HepG2 (cell line): Measurements from ENCODE around the gene ADCY10. TPM values are rescaled to one million over a fixed set of nuclear protein-coding genes. Genes with fewer than 3 reads are reported as not detected.

Experiments
- ATAC-seq: fragments of 200-7000 bp; cut with Tn5 transposase; 3 replicates; pipeline ENCODE4 v1.9.1; 2020; ENCODE audit warnings: mild to moderate bottlenecking, moderate library complexity
- BruUV-seq: library from RNA; stranded (reverse); fragments of 400-500 nt; replicated peaks from 2 replicates; lab custom pipeline; 2021; lab: Mats Ljungman, UMichigan
- CTCF ChIA-PET: fragments of 300-600 bp; formaldehyde crosslinking; extraction: SDS; loops from one replicate; lab custom pipeline; 2021; ENCODE audit warnings: low total read pairs, inconsistent platforms, low intra/inter-chr PET ratio; lab: Yijun Ruan, JAX
- POLR2A ChIA-PET: fragments of 350-600 bp; sonication (Branson Sonifier 250); formaldehyde crosslinking; loops from one replicate; lab custom pipeline; 2020; ENCODE audit warnings: antibody characterized with exemption, inconsistent platforms; lab: Yijun Ruan, JAX
- DNase-seq: peaks from one replicate; pipeline ENCODE4 v3.0.0-alpha.2; 2015; ENCODE audit warnings: low spot score
- FAIRE-seq: peaks from 3 replicates; lab custom pipeline; 2011; peaks lifted over from hg19 to GRCh38; lab: Jason Lieb, UNC
- H2AFZ ChIP-seq: one replicate; pipeline ENCODE4 v1.6.1; 2011; ENCODE audit warnings: low read length, inconsistent platforms
- H3K27ac ChIP-seq: fragments of 300-600 bp; 3 replicates; pipeline ENCODE4 v1.8.0; 2011; ENCODE audit warnings: mixed run types, mild to moderate bottlenecking, mixed read lengths, low read length, inconsistent platforms; ENCODE audit not compliant: insufficient read depth; ENCODE audit errors: extremely low read length
- H3K27me3 ChIP-seq, 2 experiments: fragments of 200-600 bp in 1 of 2; 2 replicates in 1 of 2; 3 replicates in 1 of 2; pipeline versions ENCODE4 v1.6.0 to v1.8.0; 2011; ENCODE audit warnings: low read length in 2 of 2, mild to moderate bottlenecking in 2 of 2, moderate library complexity in 2 of 2, inconsistent platforms in 1 of 2; ENCODE audit not compliant: insufficient read depth in 2 of 2, control insufficient read depth in 1 of 2
- H3K36me3 ChIP-seq, 2 experiments: fragments of 200-600 bp in 1 of 2; replicated peaks in 1 of 2; 2 replicates in 1 of 2; 3 replicates in 1 of 2; pipeline versions ENCODE4 v1.5.1 to v1.8.0; 2011; ENCODE audit warnings: low read length in 2 of 2, inconsistent platforms in 1 of 2; ENCODE audit not compliant: insufficient read depth in 2 of 2, control insufficient read depth in 1 of 2
- H3K4me1 ChIP-seq: 2 replicates; pipeline ENCODE4 v1.5.1; 2012; ENCODE audit warnings: low read length, inconsistent platforms; ENCODE audit not compliant: insufficient read depth
- H3K4me2 ChIP-seq: 2 replicates; pipeline ENCODE4 v1.6.0; 2011; ENCODE audit warnings: low read depth, low read length, inconsistent platforms
- H3K4me3 ChIP-seq, 3 experiments: fragments of 200-600 bp in 1 of 3; sonication (generic), shearing (Covaris generic) in 1 of 3; replicated peaks in 1 of 3; 2 replicates each; pipeline ENCODE4 v1.5.1; 2011 to 2016; ENCODE audit warnings: low read length in 3 of 3, inconsistent platforms in 2 of 3, low read depth in 2 of 3, mild to moderate bottlenecking in 2 of 3, control low read depth in 1 of 3, mixed read lengths in 1 of 3; ENCODE audit not compliant: insufficient read depth in 1 of 3
- H3K79me2 ChIP-seq: one replicate; pipeline ENCODE4 v1.6.1; 2011; ENCODE audit warnings: low read length, inconsistent platforms; ENCODE audit not compliant: insufficient read depth
- H3K9ac ChIP-seq: 2 replicates; pipeline ENCODE4 v1.6.0; 2011; ENCODE audit warnings: mild to moderate bottlenecking, low read depth, low read length, inconsistent platforms; ENCODE audit not compliant: insufficient read depth
- H3K9me3 ChIP-seq: 2 replicates; pipeline ENCODE4 v1.5.1; 2012; ENCODE audit warnings: mild to moderate bottlenecking, low read length
- H4K20me1 ChIP-seq: 2 replicates; pipeline ENCODE4 v1.6.0; 2011; ENCODE audit warnings: inconsistent platforms, mild to moderate bottlenecking, low read length, moderate library complexity; ENCODE audit not compliant: insufficient read depth
- ATF7-NPFF ChIP-seq: sonication (generic); formaldehyde crosslinking; IDR thresholded peaks from 2 replicates; pipeline ENCODE4 v1.8.1; 2023; ENCODE audit warnings: mild to moderate bottlenecking, low read depth, missing genetic modification reagents, moderate library complexity
- SPEN ChIP-seq: sonication (generic); formaldehyde crosslinking; IDR thresholded peaks from 2 replicates; pipeline ENCODE4 v1.5.1; 2020; ENCODE audit warnings: low read depth, mild to moderate bottlenecking, missing genetic modification reagents
- TP53 ChIP-seq: sonication (generic); formaldehyde crosslinking; conservative IDR thresholded peaks from 2 replicates; pipeline ENCODE4 v1.4.0; 2020; ENCODE audit warnings: missing genetic modification reagents
- ZC3H13 ChIP-seq: sonication (generic); formaldehyde crosslinking; IDR thresholded peaks from 2 replicates; pipeline ENCODE4 v1.8.1; 2023; ENCODE audit warnings: mild to moderate bottlenecking, missing genetic modification reagents, moderate library complexity
- ZFYVE20 ChIP-seq: sonication (generic); formaldehyde crosslinking; IDR thresholded peaks from 2 replicates; pipeline ENCODE4 v1.8.0; 2023; ENCODE audit warnings: low read depth, mild to moderate bottlenecking, moderate library complexity, missing genetic modification reagents, borderline replicate concordance
- ZNF136 ChIP-seq: sonication (generic); formaldehyde crosslinking; IDR thresholded peaks from 2 replicates; pipeline ENCODE4 v1.8.1; 2022; ENCODE audit warnings: low read depth, mild to moderate bottlenecking, moderate library complexity, missing genetic modification reagents
- ZNF230 ChIP-seq: sonication (generic); formaldehyde crosslinking; IDR thresholded peaks from 2 replicates; pipeline ENCODE4 v1.4.0; 2020; ENCODE audit warnings: mild to moderate bottlenecking, missing genetic modification reagents
- ZNF546 ChIP-seq: sonication (generic); formaldehyde crosslinking; conservative IDR thresholded peaks from 2 replicates; pipeline ENCODE4 v1.8.1; 2023; ENCODE audit warnings: mild to moderate bottlenecking, missing genetic modification reagents
- ZNF558 ChIP-seq: sonication (generic); formaldehyde crosslinking; IDR thresholded peaks from 2 replicates; pipeline ENCODE4 v1.9.0; 2022; ENCODE audit warnings: mild to moderate bottlenecking, missing genetic modification reagents, borderline replicate concordance
- ZNF737 ChIP-seq: sonication (generic); formaldehyde crosslinking; IDR thresholded peaks from 2 replicates; pipeline ENCODE4 v1.5.0; 2020; ENCODE audit warnings: missing genetic modification reagents, mild to moderate bottlenecking, borderline replicate concordance
- ZNF782 ChIP-seq: sonication (generic); formaldehyde crosslinking; IDR thresholded peaks from 2 replicates; pipeline ENCODE4 v1.4.0; 2020; ENCODE audit warnings: missing genetic modification reagents, mild to moderate bottlenecking, borderline replicate concordance
- WGBS: methylation state at CpG from one replicate; pipeline ENCODE4 v1.1.6; 2017; ENCODE audit warnings: low lambda C conversion rate; 5-methylcytosine and 5-hydroxymethylcytosine counted together
- in situ Hi-C: cut with HindIII; loops from 2 replicates; pipeline ENCODE4 v1.10.0; 2017; ENCODE audit warnings: low pct_unique_long_range_greater_than_20kb; ENCODE audit not compliant: extremely low pct_ligation_motif_present
- intact Hi-C: fragments of 100-400 bp; cut with micrococcal nuclease; formaldehyde crosslinking; loops from one replicate; pipeline ENCODE4 v1.10.0; 2022; ENCODE audit not compliant: unreplicated experiment
- polyA plus RNA-seq, 8 experiments: library from polyadenylated mRNA; depleted of rRNA in 3 of 8; stranded (reverse) in 7 of 8; unstranded in 1 of 8; fragments of >200 nt; fragmentation: Illumina TruSeq in 4 of 8; extraction: Trizol in 4 of 8; gene quantifications; 2 replicates each; pipeline versions ENCODE4 v1.2.1 to v1.2.3, GENCODE V29; 2011 to 2016; ENCODE audit warnings: low read depth in 4 of 8, missing spikeins in 1 of 8, mixed read lengths in 1 of 8; ENCODE audit not compliant: insufficient read depth in 1 of 8
- total RNA-seq, 5 experiments: library from RNA; depleted of rRNA; stranded (reverse); fragments of >200 nt; fragmentation: Illumina TruSeq; extraction: Trizol; gene quantifications; 2 replicates each; pipeline ENCODE4 v1.2.3, GENCODE V29; 2016; ENCODE audit warnings: low read depth in 1 of 5
- TF ChIP-seq, protein P1 (sequence below): sonication (generic); formaldehyde crosslinking; IDR thresholded peaks from 2 replicates; pipeline ENCODE4 v1.5.1; 2020; ENCODE audit warnings: missing genetic modification reagents, mild to moderate bottlenecking, borderline replicate concordance
- TF ChIP-seq, protein P2 (sequence below): sonication (generic); formaldehyde crosslinking; IDR thresholded peaks from 2 replicates; pipeline ENCODE4 v1.5.0; 2020; ENCODE audit warnings: mild to moderate bottlenecking, missing genetic modification reagents, borderline replicate concordance

The ADCY10 gene
- total and polyA plus RNA-seq, 2 of the 13 experiments (the other 11 are each of a cell fraction or from before 2014, with no cell fraction given): 0.02 to 0.03 TPM

DNA sequence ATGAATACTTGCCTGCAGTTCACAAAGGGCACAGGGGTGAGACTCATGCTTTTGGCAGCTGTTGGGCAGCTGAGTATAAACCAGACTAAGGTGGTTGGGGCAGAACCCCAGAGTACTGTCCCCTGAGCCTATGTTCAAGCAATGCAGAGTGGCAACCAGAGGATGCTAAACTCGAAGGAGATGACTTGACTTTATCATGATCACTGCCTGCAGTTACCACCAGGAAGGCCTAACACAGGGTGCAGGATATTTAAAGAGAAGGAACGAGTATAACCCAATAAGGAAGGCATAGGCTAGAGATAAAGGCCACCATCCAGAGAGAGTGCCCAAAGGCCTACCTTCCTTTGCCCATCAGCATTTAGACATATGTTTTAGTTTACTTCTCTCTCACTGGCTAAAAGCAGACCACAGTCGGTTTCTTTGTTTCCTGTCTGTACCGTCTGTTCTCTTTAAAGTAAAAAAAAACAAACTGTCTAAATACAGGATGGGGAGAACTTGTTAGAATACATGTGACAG, 108.8 kb downstream of the ADCY10 start:
- FAIRE-seq (no peak), ATAC-seq (no peak), DNase-seq (no peak)
- intact Hi-C loops: loop anchor here (10.0 kb wide), 1 partner anchor 130 kb away; the partner anchor contains the start of genes DCAF6 and MPC2
- Histone ChIP-seq H3K9ac (no peak overlapping the region), H4K20me1 (no peaks in the 10 kb centered on the region), H3K4me1 (peaks cover 22% of the 10 kb centered on the region), H2AFZ (no peak overlapping the region), H3K9me3 (no peaks in the 10 kb centered on the region), H3K36me3 (no peaks in the 10 kb centered on the region), H3K4me3 (no peak overlapping the region), H3K4me2 (peak overlapping the region; percentile 15; the same call in 1 of the 2 replicates), H3K79me2 (no peaks in the 10 kb centered on the region), H3K27ac (no peak overlapping the region), H3K27me3 (no peaks in the 10 kb centered on the region)
- BruUV-seq: no TSS peak
- WGBS: 12% methylated on average over 4 of the region's 4 CpGs
- POLR2A ChIA-PET: no interaction called here
- in situ Hi-C loops: loop anchor here (5.0 kb wide), 1 partner anchor 83 kb away; the partner anchor contains the start of gene MPZL1
- CTCF ChIA-PET: no interaction called here
- no peak for TF ChIP-seq ZNF737
- no peak for TF ChIP-seq ZC3H13 (CRISPR knock-in tag)
- no peak for TF ChIP-seq ZNF782
- no peak for TF ChIP-seq ZNF136 (CRISPR knock-in tag)
- no peak for TF ChIP-seq ATF7-NPFF
- TF ChIP-seq TP53 (CRISPR knock-in tag): no peak
- no peak for TF ChIP-seq ZFYVE20
- TF ChIP-seq, protein P1, sequence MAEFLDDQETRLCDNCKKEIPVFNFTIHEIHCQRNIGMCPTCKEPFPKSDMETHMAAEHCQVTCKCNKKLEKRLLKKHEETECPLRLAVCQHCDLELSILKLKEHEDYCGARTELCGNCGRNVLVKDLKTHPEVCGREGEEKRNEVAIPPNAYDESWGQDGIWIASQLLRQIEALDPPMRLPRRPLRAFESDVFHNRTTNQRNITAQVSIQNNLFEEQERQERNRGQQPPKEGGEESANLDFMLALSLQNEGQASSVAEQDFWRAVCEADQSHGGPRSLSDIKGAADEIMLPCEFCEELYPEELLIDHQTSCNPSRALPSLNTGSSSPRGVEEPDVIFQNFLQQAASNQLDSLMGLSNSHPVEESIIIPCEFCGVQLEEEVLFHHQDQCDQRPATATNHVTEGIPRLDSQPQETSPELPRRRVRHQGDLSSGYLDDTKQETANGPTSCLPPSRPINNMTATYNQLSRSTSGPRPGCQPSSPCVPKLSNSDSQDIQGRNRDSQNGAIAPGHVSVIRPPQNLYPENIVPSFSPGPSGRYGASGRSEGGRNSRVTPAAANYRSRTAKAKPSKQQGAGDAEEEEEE (CRISPR knock-in tag): no peak
- TF ChIP-seq, protein P2, sequence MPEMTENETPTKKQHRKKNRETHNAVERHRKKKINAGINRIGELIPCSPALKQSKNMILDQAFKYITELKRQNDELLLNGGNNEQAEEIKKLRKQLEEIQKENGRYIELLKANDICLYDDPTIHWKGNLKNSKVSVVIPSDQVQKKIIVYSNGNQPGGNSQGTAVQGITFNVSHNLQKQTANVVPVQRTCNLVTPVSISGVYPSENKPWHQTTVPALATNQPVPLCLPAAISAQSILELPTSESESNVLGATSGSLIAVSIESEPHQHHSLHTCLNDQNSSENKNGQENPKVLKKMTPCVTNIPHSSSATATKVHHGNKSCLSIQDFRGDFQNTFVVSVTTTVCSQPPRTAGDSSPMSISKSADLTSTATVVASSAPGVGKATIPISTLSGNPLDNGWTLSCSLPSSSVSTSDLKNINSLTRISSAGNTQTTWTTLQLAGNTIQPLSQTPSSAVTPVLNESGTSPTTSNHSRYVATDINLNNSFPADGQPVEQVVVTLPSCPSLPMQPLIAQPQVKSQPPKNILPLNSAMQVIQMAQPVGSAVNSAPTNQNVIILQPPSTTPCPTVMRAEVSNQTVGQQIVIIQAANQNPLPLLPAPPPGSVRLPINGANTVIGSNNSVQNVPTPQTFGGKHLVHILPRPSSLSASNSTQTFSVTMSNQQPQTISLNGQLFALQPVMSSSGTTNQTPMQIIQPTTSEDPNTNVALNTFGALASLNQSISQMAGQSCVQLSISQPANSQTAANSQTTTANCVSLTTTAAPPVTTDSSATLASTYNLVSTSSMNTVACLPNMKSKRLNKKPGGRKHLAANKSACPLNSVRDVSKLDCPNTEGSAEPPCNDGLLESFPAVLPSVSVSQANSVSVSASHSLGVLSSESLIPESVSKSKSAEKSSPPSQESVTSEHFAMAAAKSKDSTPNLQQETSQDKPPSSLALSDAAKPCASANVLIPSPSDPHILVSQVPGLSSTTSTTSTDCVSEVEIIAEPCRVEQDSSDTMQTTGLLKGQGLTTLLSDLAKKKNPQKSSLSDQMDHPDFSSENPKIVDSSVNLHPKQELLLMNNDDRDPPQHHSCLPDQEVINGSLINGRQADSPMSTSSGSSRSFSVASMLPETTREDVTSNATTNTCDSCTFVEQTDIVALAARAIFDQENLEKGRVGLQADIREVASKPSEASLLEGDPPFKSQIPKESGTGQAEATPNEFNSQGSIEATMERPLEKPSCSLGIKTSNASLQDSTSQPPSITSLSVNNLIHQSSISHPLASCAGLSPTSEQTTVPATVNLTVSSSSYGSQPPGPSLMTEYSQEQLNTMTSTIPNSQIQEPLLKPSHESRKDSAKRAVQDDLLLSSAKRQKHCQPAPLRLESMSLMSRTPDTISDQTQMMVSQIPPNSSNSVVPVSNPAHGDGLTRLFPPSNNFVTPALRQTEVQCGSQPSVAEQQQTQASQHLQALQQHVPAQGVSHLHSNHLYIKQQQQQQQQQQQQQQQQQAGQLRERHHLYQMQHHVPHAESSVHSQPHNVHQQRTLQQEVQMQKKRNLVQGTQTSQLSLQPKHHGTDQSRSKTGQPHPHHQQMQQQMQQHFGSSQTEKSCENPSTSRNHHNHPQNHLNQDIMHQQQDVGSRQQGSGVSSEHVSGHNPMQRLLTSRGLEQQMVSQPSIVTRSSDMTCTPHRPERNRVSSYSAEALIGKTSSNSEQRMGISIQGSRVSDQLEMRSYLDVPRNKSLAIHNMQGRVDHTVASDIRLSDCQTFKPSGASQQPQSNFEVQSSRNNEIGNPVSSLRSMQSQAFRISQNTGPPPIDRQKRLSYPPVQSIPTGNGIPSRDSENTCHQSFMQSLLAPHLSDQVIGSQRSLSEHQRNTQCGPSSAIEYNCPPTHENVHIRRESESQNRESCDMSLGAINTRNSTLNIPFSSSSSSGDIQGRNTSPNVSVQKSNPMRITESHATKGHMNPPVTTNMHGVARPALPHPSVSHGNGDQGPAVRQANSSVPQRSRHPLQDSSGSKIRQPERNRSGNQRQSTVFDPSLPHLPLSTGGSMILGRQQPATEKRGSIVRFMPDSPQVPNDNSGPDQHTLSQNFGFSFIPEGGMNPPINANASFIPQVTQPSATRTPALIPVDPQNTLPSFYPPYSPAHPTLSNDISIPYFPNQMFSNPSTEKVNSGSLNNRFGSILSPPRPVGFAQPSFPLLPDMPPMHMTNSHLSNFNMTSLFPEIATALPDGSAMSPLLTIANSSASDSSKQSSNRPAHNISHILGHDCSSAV (CRISPR knock-in tag): no peak
- no peak for TF ChIP-seq ZNF558 (CRISPR knock-in tag)
- no peak for TF ChIP-seq ZNF230 (CRISPR knock-in tag)
- no peak for TF ChIP-seq ZNF546
- TF ChIP-seq SPEN (CRISPR knock-in tag): no peak
